Right lobe of liver (tissue), 6 donors: ENCODE data around the gene MBP. TPM values are rescaled to one million over a fixed set of nuclear protein-coding genes. Genes with fewer than 3 reads are reported as not detected.
A peak's percentile ranks its signal among the peaks of the same experiment; 100 is the strongest.

Experiments
- ATAC-seq, 4 donors: fragments of 200-7000 bp; cut with Tn5 transposase; one replicate each; pipeline ENCODE4 v1.9.1; 2020; ENCODE audit warnings: mild to moderate bottlenecking in 4 of 4, moderate library complexity in 4 of 4
- DNase-seq, 3 donors: peaks; one replicate each; pipeline ENCODE4 v3.0.0-alpha.2; 2020
- H3K27ac ChIP-seq, 3 donors: fragments of 200-600 bp; one replicate each; pipeline ENCODE4 v1.8.0; 2022
- H3K27me3 ChIP-seq, 2 donors: fragments of 200-600 bp; one replicate each; pipeline ENCODE4 v1.8.0; 2022
- H3K36me3 ChIP-seq, 4 donors: fragments of 200-600 bp; sonication (generic) in 1 of 4; one replicate each; pipeline versions ENCODE4 v1.5.1 to v1.8.0; 2017 to 2022; ENCODE audit warnings: control low read depth in 1 of 4
- H3K4me1 ChIP-seq, 4 donors: fragments of 200-600 bp; sonication (generic) in 1 of 4; one replicate each; pipeline versions ENCODE4 v1.5.1 to v1.8.0; 2017 to 2022; ENCODE audit warnings: control low read depth in 1 of 4
- H3K4me3 ChIP-seq, 3 donors: fragments of 200-600 bp; one replicate each; pipeline ENCODE4 v1.8.0; 2022
- H3K9me3 ChIP-seq, 4 donors: fragments of 200-600 bp; sonication (generic) in 1 of 4; one replicate each; pipeline versions ENCODE4 v1.5.1 to v1.8.0; 2017 to 2022; ENCODE audit warnings: control low read depth in 1 of 4
- CTCF ChIP-seq, 4 donors: fragments of 200-600 bp in 3 of 4; fragments of 450-650 bp in 1 of 4; IDR thresholded peaks; one replicate each; pipeline versions ENCODE4 v1.5.1 to v1.8.0; 2016 to 2022; ENCODE audit warnings: antibody characterized with exemption in 4 of 4, mild to moderate bottlenecking in 2 of 4
- POLR2A ChIP-seq: fragments of 450-650 bp; IDR thresholded peaks from one replicate; pipeline ENCODE4 v1.6.1; 2017; ENCODE audit warnings: antibody characterized with exemption, mild to moderate bottlenecking
- WGBS: methylation state at CpG from one replicate; pipeline ENCODE4 v1.1.6; 2018; ENCODE audit warnings: low coverage, low lambda C conversion rate; ENCODE audit not compliant: insufficient coverage; ENCODE audit errors: missing lambda C conversion rate; 5-methylcytosine and 5-hydroxymethylcytosine counted together
- intact Hi-C, 2 donors: fragments of 100-400 bp; cut with DNase I; formaldehyde crosslinking; loops; one replicate each; pipeline versions ENCODE4 v1.11.2 to v1.14.1; 2022
- total RNA-seq, 6 experiments: library from RNA; depleted of rRNA in 2 of 6; stranded (reverse); fragments of >200 nt in 2 of 6; fragmentation: NEBNext Ultra II Directional in 3 of 6; extraction: Animal tissue kit (Norgen Biotek cat#: 25700) in 3 of 6; gene quantifications; one replicate each; pipeline versions ENCODE4 v1.1.0 to v1.2.4, GENCODE V29; 2016 to 2023
- donor health status: DM: no; HTN: yes; CAD: no.
- donor health status: DM: no; HTN: no; CAD: no.
- donor health status: DM: no; HTN: no; CAD: no.
- donor health status: DM: no; HTN: yes; CAD: no.
- donor health status: DM: no; HTN: yes; CAD: no.

Gene MBP
- total RNA-seq, 6 experiments from 2014 or later = 24.0 to 40.8 (median 27.6) TPM

- H3K9me3 ChIP-seq = no peaks in the 10 kb centered on the region
- H3K36me3 ChIP-seq = no peaks in the 10 kb centered on the region
- H3K27me3 ChIP-seq = no peaks in the 10 kb centered on the region
- H3K4me1 ChIP-seq = no peaks in the 10 kb centered on the region
- no peak overlapping the region for H3K4me3 ChIP-seq
- DNase-seq (no peak), ATAC-seq (no peak)
- TF ChIP-seq CTCF (IDR thresholded peaks at IDR 0.05) (no peak), POLR2A (no peak)
- 97% methylated on average over 3 of the region's 3 CpGs for WGBS
- no peak overlapping the region for H3K27ac ChIP-seq
- intact Hi-C loops = no loop called here
Observed at GRCh38 chr18:77033575-77033974, 99.0 kb downstream of the MBP start.

- 78% methylated on average over 17 of the region's 19 CpGs for WGBS
- Histone ChIP-seq H3K4me3 (no peak overlapping the region), H3K36me3 (no peaks in the 10 kb centered on the region), H3K27me3 (no peaks in the 10 kb centered on the region), H3K9me3 (no peaks in the 10 kb centered on the region), H3K4me1 (no peaks in the 10 kb centered on the region), H3K27ac (no peak overlapping the region)
- intact Hi-C loops = no loop called here
- TF ChIP-seq CTCF (IDR thresholded peaks at IDR 0.05) (no peak), POLR2A (no peak)
- ATAC-seq (peak in 2 of 4 donors; percentile 41 to 44), DNase-seq (peak in 1 of 3 donors; percentile 38)
Observed at GRCh38 chr18:77032181-77032701, 100.3 kb downstream of the MBP start.

DNA sequence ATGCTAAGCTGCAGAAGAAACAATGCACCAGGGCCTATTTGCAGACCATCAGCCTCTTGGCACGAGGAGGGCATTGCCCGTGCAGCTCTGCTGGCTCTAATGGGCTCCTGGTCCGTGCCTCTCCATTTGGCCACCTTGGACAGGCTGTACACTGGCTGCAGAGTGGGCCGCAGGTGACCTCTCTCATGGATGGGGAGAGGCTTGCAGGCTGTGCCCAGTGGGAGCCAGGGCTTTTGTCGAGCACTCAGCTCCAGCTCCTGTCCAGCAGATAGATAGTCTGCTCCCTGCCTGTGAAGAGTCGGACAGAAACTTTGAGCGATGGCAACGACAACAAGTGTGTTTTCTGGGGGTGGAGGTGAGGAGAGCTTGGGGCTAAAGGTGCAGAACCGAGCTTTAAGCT, 100.9 kb downstream of the MBP start:
- 85% methylated on average over 5 of the region's 9 CpGs for WGBS

GRCh38 chr18:77030201-77030600, 102.4 kb downstream of the MBP start:
- H3K36me3 ChIP-seq = no peaks in the 10 kb centered on the region
- H3K4me3 ChIP-seq = no peak overlapping the region
- no peak overlapping the region for H3K27ac ChIP-seq
- DNase-seq (no peak), ATAC-seq (no peak)
- TF ChIP-seq CTCF (IDR thresholded peaks at IDR 0.05) = no peak
- 86% methylated on average over 5 of the region's 7 CpGs for WGBS
- no peaks in the 10 kb centered on the region for H3K9me3 ChIP-seq
- H3K27me3 ChIP-seq = no peaks in the 10 kb centered on the region
- intact Hi-C loops = no loop called here
- no peaks in the 10 kb centered on the region for H3K4me1 ChIP-seq

More for the DNA sequence above, 100.9 kb downstream of the MBP start:
- Histone ChIP-seq H3K27me3 (no peaks in the 10 kb centered on the region), H3K4me3 (no peak overlapping the region), H3K27ac (no peak overlapping the region), H3K36me3 (no peaks in the 10 kb centered on the region), H3K4me1 (no peaks in the 10 kb centered on the region), H3K9me3 (no peaks in the 10 kb centered on the region)
- peak in 1 of 4 donors; percentile 38 for ATAC-seq
- no peak for DNase-seq
- intact Hi-C loops = no loop called here
- TF ChIP-seq CTCF (IDR thresholded peaks at IDR 0.05) (no peak), POLR2A (no peak)
